Stimulated activated CD4-positive, alpha-beta T cell treated with anti-CD3 and anti-CD28 coated beads, TNF-alpha, amount 100 ng/mL, for 24 hours (primary cell): Measurements from ENCODE around the gene RTL1.

Experiments
- DNase-seq, 3 experiments: peaks; one replicate each; pipeline ENCODE4 v3.0.0-alpha.2; 2020; ENCODE audit warnings: low read depth in 3 of 3

RTL1 gene

GRCh38 chr14:100834794-100835547 is 68.6 kb downstream of the RTL1 start:
- no peak for DNase-seq

- DNase-seq: no peak
Measured at GRCh38 chr14:100834082-100834793, 69.3 kb downstream of the RTL1 start.

- DNase-seq: no peak
Measured at GRCh38 chr14:100832311-100832960, 71.1 kb downstream of the RTL1 start.

- DNase-seq: no peak
Measured at GRCh38 chr14:100830681-100831080, 72.8 kb downstream of the RTL1 start.
